ENCODE data around the gene OTUD5.

The OTUD5 gene

DNA sequence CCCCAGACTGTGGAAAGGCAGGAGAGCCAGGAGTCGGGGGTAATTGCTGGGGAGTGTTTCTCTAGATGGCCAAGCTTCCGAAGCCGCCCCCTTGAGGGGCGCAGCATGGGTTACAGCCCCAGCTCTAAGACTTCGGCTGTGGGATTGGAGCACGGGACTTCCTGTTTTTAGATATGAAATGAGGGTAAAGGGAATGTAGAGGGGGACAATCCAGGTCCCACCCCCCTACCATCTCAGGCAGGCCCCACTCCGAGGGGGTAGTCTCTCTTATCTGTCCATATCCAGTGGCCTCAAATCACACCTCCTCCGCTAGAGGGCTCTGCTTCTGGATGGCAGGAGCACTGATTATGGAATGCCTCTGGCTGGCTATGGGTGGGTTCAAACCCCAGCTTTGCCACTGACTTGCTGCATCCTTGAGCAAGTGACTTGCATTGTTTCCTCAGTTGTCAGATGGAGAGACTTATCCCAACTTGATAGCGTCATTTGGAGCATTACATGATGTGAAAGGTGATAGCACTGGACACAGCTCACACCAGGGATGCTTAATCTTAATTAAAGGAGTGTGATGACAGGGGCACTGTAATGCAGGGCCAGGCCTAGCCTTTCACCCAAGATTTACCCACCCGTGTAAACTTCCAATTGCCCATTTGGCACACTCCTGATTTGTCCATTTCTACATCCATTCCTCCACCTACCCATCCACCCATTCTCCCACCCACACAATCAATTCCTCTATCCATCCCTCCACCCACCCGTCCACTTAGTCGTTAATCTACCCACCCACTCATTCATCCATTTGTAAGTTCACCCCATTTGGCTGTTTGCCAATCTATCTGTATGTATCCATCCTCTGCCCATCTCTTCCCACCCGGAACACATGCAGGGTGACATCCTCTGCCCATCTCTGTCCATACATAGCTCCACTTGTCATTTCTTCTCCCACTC, 15.1 kb upstream of the OTUD5 start:
- DNase-seq = peak; percentile 23

DNA sequence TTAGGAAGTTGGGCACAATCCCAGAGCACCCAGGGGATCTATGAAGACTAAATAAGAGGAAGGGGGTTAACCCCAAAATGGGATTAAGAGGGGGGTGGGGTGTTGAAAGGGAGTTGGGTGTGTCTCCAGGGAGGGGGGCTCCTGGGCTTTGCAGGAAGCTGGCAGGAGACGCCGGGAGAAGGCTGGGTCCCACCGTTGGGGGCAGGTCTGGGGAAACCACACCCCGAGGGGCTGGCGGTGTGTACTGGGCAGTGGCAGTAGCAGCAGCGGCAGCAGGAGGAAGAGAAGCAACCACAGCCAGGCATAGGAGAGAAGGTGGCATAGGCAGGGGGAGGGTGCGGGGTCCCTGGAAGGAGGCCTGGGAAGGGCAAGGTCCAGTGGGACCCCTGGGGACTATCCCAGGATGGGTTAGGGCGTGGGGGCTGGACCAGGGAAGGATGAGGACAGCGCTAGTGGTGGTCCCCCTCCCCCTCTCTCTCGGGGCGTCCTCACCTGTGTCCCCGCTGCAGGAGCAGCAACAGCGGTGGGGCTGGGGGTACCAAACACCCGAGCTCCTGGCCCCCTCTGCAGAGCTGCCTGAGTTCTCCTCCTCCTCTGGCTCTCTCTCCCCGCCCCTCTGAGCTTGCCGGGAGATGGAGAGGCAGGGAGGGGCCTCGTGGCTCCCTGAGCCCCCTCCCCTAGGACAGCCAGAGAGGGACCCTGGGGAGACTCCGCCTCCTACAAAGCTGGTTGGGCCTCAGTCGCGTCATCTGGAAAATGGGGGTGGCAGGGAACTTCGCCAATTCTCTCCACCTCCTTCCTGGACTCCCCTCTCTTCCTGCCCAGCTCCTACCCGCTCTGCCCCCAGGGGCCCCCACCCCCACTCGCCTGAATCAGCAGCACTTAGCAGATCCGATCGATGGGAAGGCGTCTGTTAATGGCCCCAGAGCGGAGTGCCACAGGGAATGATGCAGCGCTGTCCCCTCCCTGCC, 14.1 kb upstream of the OTUD5 start, which contains the start of gene KCND1:
Gene KCND1 (minus strand): TSS at position 596 of the 971 bp plus-strand sequence. CDS start 1,573 bp downstream, outside the sequence.
- no peak for DNase-seq

DNA sequence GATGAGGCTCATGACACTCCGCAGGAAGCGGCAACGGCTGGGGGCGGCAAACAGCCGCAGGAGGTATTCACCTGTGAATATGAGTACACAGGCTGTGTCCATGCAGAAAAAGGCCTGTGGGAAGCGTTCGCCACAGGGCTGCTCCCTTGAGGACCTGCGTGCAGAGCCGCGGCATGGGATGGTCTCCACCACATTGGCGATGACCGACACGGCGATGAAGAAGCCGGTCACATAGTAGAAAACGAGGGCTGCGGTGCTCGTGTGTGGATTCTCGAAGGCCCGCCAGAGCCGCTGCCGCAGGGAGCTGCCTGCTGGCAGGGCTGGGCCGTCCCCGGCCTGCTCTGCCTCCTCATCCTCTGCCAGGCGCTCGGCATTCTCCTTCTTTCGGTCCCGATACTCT, 12.1 kb upstream of the OTUD5 start:
- no peak for DNase-seq

DNA sequence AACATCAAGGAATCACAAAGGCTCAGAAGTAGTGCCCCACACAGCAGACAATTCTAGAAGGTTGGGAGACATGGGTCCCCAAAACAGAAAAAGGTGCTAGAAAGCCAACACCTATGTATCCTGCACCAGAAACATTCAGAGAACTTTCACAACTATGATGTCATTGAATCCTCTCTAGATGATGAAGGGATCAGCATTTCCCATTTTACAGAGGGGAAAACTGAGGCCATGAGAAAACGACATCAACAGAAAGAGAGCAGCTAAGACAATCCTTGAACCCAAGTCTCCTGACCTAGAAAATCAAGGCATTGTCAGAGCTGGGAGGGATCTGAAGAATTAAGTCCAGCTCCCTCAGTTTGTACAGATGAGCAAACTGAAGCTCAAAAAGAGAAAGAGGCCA, 11.0 kb upstream of the OTUD5 start:
- DNase-seq = no peak

DNA sequence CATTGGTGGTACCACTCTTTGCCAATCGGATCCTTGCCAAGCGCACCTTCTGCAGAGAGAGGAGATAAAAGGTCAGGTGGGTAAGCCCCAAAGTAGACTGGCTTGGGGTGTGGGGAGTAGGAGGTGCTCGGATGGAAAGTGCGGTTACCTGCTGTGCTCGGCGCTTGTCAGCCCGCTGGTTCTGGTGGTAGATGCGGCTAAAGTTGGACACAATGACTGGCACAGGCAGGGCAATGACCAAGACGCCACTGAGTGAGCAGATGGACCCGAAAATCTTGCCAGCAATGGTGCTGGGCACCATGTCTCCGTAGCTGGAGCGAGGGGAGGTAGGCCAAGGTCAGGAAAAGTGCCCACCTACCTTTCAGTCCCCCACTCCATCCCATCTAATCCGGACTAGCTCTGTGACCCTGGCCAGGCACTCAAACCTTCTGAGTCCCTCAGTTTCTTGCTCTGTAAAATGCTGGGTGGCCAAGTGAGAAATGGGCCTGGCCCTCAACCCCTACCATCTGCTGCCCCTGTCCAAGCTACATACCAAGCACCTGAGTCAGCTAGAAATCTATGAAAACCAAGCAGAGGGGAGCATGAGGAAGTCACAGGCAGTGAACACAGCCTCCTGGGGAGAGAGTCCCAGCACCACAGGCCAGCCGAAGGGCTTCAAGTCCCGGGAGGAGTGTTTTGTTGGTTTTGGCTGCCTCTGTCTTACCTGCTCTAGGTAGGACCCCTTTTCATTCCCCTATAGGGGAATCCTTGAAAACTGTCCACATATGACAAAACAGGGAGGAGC, 9.6 kb upstream of the OTUD5 start:
- DNase-seq = no peak

DNA sequence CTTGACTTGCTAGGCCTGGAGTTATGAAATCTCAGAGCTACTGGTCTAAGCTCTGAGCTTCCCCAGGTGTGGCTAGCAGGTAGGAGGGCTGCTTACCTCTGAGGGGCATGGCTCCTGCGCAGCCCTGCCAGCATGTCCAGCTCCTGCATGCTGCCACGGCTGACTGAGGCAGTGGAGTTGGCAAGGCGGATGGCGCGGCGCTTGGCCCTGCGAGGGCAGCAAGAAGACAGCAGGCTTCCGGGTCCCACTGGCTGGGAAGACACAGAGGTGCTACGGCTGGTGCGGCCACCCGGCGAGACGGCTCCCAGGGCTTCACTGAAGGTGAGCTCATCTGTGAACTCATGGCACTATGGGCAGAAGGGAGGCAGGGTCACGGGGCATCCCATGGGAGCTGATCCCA, 8.6 kb upstream of the OTUD5 start:
- no peak for DNase-seq

DNA sequence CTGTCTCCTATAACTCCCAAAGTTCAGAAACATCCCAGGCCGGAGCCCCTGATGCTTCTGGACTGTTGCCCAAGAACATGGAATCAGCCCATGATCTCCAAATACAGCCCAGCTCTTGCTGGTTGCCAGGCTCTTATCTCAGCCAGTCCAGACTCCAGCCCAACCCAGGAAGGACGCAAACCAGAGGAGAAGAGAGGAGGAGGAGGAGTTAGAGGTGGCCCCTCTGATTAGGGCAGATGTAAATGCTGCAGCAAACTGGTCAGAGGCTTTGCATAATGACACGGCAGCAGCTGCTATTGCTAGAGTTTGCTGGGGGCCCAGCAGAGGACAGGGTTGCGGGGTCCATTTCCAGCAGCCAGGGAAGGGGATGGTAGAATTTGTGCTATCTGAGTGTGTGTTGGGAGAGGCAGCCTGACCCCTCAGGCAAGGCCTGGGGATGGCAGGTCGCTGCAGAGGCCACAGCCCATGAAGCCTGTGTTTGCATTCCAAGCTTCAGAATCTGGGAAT, 4.2 kb upstream of the OTUD5 start:
- DNase-seq = no peak

DNA sequence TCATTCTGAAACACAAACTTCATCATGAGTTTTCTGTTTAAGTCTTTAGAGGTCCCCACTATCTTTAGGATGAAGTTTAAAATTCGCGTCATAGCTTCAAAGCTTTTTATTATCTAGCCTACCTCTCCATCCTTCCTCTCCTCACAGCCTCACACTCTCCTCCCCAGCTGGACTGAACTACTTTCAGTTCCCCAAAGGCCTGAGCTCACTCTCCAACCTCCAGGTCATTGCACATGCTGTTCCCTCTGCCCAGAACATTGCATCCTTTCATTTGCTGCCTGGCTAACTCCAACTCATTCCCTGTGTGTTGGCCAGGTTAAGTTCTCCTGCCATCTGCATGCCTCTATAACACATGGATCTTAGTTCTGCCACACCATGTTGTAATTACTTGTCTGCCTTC, 2.9 kb upstream of the OTUD5 start:
- DNase-seq = no peak

DNA sequence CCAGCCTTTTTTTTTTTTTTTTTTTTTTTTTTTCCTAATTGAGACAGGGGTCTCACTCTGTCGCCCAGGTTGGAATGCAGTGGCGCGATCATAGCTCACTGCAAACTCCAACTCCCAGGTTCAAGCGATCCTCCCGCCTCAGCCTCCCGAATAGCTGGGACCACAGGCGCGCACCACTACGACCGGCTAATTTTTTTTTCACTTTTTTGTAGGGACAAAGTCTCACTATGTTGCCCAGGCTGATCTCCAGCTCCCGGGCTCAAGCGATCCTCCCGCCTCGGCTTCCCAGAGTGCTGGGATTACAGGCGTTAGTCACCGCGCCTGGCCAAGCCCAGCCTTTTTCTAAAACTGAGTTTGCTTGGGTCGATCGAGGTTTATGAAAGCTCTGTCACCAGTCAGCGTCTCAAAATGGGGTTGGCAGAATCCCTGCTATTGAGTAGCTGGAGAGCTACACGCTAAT, 1.3 kb upstream of the OTUD5 start:
- DNase-seq = peak; percentile 18

DNA sequence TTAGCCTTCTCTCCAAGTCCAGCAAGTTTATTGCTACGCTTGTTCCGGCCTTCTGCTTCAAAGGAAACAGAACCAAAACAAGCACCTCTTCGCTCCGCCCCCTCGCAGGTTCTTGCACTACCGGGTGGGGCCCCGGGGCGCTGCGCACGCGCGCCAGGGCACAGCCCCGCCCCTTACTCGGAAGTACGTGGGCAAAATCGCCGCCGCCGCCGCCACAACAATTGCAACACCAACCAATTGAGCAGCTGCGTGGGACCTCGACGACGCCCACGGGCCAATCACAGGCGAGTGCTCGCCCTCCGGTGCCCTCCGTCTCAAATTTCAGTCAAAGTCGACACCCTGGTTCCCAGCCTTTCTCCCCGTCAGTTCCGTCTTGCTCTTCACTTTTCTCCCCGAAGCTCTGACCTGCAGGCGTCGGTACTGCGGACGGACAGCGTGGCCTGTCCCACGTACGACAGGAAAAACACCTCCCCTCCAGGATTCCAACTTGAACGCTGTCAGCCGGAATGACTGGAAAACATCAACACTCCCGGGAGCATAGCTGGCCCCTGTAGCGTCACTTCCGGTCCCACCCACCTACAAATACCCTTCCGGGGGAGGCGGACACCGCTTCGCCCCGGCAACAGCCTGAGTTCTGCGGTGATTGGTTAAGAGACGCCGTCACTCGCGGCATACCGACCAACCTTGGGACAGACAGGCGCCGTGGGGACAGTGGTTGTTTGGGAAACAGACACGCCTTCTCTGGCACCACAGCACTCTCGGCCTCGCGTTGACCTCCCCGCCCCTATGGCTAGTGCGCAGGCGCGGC, 624 bp upstream of the OTUD5 start:
- peak; percentile 91 for DNase-seq

DNA sequence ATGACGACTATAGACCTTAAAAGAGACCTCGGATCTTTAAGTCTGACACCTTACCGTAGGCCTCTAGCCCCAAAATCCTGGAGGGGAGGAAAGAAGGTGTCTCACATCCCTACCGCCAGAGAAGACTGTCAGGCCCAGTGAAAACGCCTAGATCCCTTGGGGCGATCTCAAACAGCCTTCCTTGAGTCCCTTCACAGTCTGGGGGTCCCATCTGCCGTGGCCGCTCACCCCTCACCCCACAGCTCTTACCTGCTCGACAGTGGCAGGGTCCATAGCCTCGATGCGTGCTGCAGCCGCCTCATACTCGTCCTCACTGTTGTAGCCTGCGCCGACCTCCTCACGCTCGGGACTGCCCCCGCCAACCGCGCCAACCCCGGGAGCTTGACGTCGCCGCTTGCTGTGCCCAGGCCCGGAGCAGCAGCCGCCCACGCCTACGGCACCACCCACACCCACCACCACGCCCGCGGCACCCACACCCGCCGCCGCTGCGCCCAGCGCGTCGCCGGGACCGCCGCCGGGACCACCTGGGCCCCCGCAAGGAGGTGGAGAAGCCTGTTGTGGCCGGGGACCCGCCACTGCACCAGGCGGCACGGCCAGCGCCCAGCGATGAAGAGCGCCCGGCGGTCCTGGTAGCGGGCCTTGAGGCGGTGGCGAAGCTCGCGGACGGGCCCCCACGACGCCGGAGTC, 536 bp downstream of the OTUD5 start:
- peak; percentile 55 for DNase-seq

DNA sequence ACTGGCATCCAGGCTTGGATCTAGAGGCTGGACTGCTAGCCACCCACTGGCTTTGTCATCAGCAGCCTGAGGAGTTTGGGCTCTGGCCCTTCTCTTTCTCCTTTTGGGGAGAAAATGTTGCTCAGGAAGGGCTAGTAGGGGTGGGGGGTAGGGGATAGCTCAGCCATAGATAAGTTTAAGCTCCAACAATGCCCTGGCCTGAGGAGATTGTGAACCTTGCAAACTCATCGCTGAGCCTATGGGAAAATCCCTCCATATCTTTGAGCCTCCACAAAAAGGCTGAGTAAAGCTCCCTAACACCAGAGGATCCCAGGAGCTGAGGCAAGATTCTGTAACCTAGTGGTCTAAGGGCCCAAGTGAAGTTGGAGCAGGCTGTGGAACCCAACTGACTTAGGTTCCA, 8.8 kb downstream of the OTUD5 start:
- no peak for DNase-seq

DNA sequence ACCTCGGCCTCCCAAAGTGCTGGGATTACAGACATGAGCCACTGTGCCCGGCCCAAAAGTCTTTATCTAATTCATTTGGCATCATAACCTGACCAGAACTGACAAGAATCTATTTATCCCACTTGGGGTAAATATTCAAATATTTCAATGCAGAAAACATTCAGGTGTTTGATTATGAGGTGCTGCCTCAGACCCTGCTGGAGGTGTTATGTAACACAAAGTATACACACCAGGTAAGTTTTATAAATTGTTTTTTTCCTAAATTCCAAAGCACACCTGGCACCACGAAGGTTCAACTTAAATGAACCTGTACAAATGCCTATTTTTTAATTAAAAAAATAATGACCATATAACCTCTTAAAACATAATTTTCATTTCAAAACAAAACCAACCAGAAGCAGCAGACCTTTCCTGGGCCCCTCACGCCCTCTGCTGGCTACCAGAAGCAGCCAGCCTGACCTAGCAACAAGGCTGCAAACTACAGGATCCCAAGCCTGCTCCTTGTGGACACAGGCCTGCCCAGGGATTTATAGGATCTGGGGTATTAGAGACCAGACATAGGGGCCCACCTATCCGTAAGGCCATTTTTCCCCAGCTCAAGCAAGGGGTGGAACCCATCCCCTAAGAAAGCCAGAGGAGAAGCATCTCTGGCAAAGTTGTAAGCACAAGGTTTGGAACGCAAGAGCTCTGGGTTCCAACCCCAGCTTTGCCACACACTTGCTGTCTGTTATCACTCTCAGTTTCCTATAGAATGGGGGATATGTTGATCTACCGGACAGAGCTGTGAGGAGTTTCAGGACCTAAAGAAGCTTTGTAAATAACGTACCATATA, 11.7 kb downstream of the OTUD5 start:
- peak; percentile 46 for DNase-seq

DNA sequence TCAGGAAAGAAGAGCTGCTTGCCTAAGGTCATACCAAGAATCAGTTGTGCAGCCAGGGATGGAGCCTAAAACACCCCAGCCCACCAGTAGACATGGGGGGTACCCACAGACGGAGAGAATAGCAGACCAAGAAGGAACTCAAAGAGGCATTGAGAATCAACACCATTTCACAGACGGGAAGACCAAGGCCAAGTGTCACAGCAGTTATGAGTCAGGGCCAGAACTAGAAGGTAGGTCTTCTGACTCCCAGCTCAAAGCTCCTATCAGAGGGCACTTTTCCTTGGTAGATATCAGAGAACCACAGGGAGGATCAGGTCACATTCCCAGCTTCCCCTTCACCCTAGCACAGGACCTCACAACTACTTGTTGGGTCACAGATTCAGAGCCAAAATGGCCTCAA, 14.5 kb downstream of the OTUD5 start:
- no peak for DNase-seq

DNA sequence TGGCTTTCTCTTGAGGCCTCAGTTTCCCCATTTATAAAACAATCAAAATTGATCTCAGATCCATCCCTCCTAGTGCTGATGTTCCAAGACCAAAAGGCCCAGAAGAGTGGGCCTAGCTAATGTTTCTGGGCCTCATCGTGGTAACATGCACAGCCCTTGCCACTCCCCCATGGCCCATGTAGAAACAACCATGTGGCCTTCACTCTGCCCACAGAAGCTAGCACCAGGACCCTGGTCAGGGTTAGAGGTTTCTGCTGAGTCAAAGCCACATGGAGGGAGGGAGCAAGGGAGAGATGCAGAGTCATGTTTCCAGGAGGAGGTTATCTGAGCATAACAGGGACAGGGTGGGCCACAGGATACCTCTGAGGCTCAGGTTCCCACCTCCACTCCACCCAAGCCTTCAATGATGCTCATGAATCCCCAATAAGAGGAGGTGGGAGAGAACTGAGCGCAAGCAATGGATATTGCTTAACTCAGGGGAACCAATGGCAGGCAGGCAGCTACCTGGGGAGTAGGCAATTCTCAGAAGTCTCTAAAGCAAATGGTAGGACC, 16.9 kb downstream of the OTUD5 start:
- no peak for DNase-seq

DNA sequence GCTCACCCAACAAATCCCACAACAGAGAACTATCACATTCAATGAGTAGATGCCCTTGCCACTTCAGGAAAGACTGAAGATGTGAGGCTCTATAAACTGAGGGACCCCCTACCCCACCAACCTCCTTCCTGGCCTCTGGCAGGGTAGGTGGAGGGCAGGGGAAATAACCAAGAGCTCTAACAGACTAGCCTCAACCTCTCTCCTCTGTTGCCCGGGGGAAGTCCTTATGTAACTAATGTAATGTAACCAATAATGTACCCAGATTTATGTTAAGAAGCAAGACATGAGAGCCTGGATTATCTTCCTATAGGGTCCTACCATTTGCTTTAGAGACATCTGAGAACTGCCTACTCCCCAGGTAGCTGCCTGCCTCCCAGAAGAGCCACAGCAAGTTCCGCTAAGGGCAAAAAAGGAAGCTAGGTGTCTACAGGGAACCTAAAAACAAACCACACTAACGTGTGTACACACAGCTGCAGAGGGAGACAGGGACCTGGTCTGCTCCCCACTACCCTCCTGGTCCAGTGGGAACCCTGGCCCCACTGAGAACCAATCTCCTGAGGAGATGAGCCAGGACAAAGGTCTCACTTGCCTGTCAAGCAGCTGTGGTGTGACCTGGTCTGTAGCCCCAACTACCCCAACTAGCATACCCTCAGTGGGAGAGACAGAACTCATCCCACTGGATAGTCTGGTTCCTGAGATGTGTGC, 17.7 kb downstream of the OTUD5 start:
- DNase-seq = no peak

DNA sequence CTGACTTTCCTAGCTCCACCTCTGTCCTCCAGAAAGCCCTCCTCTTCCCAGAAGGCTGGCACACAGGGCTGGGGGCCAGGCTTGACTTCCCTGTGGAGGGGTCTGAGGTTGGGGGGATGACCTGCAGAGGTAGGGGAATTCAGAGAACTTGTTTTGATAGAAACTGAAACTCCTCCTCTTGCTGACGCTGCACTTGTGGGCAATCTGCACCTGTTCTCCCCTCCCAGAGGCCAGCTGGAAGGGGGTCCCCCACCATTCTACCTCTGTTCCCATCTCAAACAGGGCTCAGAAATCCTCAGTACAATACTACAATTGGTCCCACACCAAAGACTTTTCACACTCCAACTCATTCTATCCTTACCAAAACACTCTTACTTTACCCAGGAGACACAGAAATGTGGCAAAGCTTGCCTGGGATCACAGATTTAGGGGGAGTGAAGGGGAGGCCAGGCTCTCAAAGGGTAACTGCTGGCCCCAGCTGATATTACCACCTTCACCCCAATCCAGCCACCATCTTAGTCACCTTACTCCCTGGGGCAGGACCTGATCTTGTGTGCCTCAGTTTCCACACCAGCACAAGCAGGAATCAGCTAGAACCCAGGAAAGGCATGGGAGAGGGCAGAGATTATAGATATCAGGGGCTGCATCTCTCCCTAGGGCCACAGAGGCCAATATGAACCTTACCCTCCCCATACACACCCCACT, 18.5 kb downstream of the OTUD5 start:
- peak; percentile 39 for DNase-seq

Measured in activated CD4-positive, alpha-beta T cell treated with anti-CD3 and anti-CD28 coated beads, Interleukin-2, amount 50 U/mL, for 1 hour (primary cell).